H7 (cell line): ENCODE data around the gene ADAP1. TPM values are rescaled to one million over a fixed set of nuclear protein-coding genes. Genes with fewer than 3 reads are reported as not detected.
"Not testable (repeated sequence)": the region's sequence is repeated elsewhere in the genome, so short reads cannot be mapped to it uniquely, and the experiment has no call there.

Source experiments
- DNase-seq: peaks from one replicate; pipeline ENCODE4 v3.0.0; 2012
- H3K27me3 ChIP-seq: 2 replicates; pipeline ENCODE4 v1.6.0; 2011; ENCODE audit warnings: mild to moderate bottlenecking, low read length; ENCODE audit not compliant: control insufficient read depth, insufficient read depth
- H3K36me3 ChIP-seq: replicated peaks from 2 replicates; pipeline ENCODE4 v1.5.1; 2011; ENCODE audit warnings: low read length; ENCODE audit not compliant: control insufficient read depth, insufficient read depth
- H3K4me3 ChIP-seq: 2 replicates; pipeline ENCODE4 v1.5.1; 2011; ENCODE audit warnings: low read depth, mild to moderate bottlenecking, control low read depth, low read length, moderate library complexity; ENCODE audit not compliant: insufficient read depth
- total RNA-seq: library from RNA; depleted of rRNA; stranded (reverse); fragments of >200 nt; shearing (Covaris generic); gene quantifications from 2 replicates; pipeline ENCODE4 v1.2.3, GENCODE V29; 2014

ADAP1 gene
- total RNA-seq, 1 experiment from 2014 or later, result 5.0 TPM

- H3K4me3 ChIP-seq, result no peak overlapping the region
- DNase-seq, result peak; percentile 95
Measured at GRCh38 chr7:945556-946255, 8.8 kb downstream of the ADAP1 start.

GRCh38 chr7:945147-945555 is 9.3 kb downstream of the ADAP1 start:
- peak; percentile 70 for DNase-seq
- Histone ChIP-seq H3K4me3 (no peak overlapping the region), H3K36me3 (no peaks in the 10 kb centered on the region), H3K27me3 (peaks cover 4% of the 10 kb centered on the region; the same call in 1 of the 2 replicates)

More at GRCh38 chr7:945556-946255, 8.8 kb downstream of the ADAP1 start:
- no peaks in the 10 kb centered on the region for H3K36me3 ChIP-seq
- peaks cover 4% of the 10 kb centered on the region; the same call in 1 of the 2 replicates for H3K27me3 ChIP-seq

- Histone ChIP-seq H3K4me3 (no peak overlapping the region), H3K27me3 (peaks cover 4% of the 10 kb centered on the region; the same call in 1 of the 2 replicates), H3K36me3 (no peaks in the 10 kb centered on the region)
- DNase-seq, result no peak
Measured at GRCh38 chr7:944744-945143, 9.7 kb downstream of the ADAP1 start.

GRCh38 chr7:943793-944192 is 10.7 kb downstream of the ADAP1 start:
- DNase-seq, H3K4me3 ChIP-seq, H3K27me3 ChIP-seq, H3K36me3 ChIP-seq: not testable (repeated sequence)

GRCh38 chr7:940599-941408 is 13.7 kb downstream of the ADAP1 start:
- Histone ChIP-seq H3K27me3 (peaks cover 4% of the 10 kb centered on the region; the same call in 1 of the 2 replicates), H3K36me3 (no peaks in the 10 kb centered on the region), H3K4me3 (no peak overlapping the region)
- DNase-seq, result no peak

- no peak overlapping the region for H3K4me3 ChIP-seq
- no peak for DNase-seq
- no peaks in the 10 kb centered on the region for H3K36me3 ChIP-seq
- H3K27me3 ChIP-seq, result peaks cover 4% of the 10 kb centered on the region; the same call in 1 of the 2 replicates
Measured at GRCh38 chr7:939843-940242, 14.6 kb downstream of the ADAP1 start.

- Histone ChIP-seq H3K36me3 (no peaks in the 10 kb centered on the region), H3K27me3 (peaks cover 4% of the 10 kb centered on the region; the same call in 1 of the 2 replicates), H3K4me3 (no peak overlapping the region)
- DNase-seq, result no peak
Measured at GRCh38 chr7:938546-939185, 15.8 kb downstream of the ADAP1 start.

GRCh38 chr7:937856-938484 is 16.5 kb downstream of the ADAP1 start:
- DNase-seq, result no peak
- no peak overlapping the region for H3K4me3 ChIP-seq
- peaks cover 4% of the 10 kb centered on the region; the same call in 1 of the 2 replicates for H3K27me3 ChIP-seq
- H3K36me3 ChIP-seq, result no peaks in the 10 kb centered on the region

GRCh38 chr7:936386-937054 is 18.0 kb downstream of the ADAP1 start:
- no peak for DNase-seq
- H3K4me3 ChIP-seq, result no peak overlapping the region
- no peaks in the 10 kb centered on the region; the same call in 1 of the 2 replicates for H3K27me3 ChIP-seq
- H3K36me3 ChIP-seq, result no peaks in the 10 kb centered on the region

- H3K4me3 ChIP-seq, result no peak overlapping the region
- DNase-seq, result no peak
- no peaks in the 10 kb centered on the region for H3K36me3 ChIP-seq
- H3K27me3 ChIP-seq, result no peaks in the 10 kb centered on the region
Measured at GRCh38 chr7:935874-936385, 18.6 kb downstream of the ADAP1 start.

- H3K4me3 ChIP-seq, result no peak overlapping the region
- peak; percentile 87 for DNase-seq
- H3K36me3 ChIP-seq, result no peaks in the 10 kb centered on the region
- H3K27me3 ChIP-seq, result no peaks in the 10 kb centered on the region
Measured at GRCh38 chr7:935164-935873, 19.2 kb downstream of the ADAP1 start.

GRCh38 chr7:934469-935163 is 19.9 kb downstream of the ADAP1 start:
- Histone ChIP-seq H3K27me3 (no peaks in the 10 kb centered on the region), H3K36me3 (no peaks in the 10 kb centered on the region), H3K4me3 (no peak overlapping the region)
- no peak for DNase-seq

GRCh38 chr7:932651-932975 is 21.9 kb downstream of the ADAP1 start:
- no peak overlapping the region for H3K4me3 ChIP-seq
- H3K36me3 ChIP-seq, result no peaks in the 10 kb centered on the region
- no peak for DNase-seq
- no peaks in the 10 kb centered on the region for H3K27me3 ChIP-seq
